Endothelial cell (in vitro differentiated cells): ENCODE measurements around the gene ARRDC1. TPM values are rescaled to one million over a fixed set of nuclear protein-coding genes. Genes with fewer than 3 reads are reported as not detected.

ENCODE experiments used
- DNase-seq: peaks from one replicate; pipeline ENCODE4 v3.0.0; 2021; ENCODE audit warnings: low spot score
- H3K27ac Mint-ChIP-seq: one replicate; pipeline ENCODE4 v1.8.0; 2021; ENCODE audit warnings: mixed read lengths, inconsistent platforms; ENCODE audit not compliant: unreplicated experiment
- H3K27me3 Mint-ChIP-seq: one replicate; pipeline ENCODE4 v1.8.0; 2021; ENCODE audit warnings: mild to moderate bottlenecking, moderate library complexity, mixed read lengths, inconsistent platforms; ENCODE audit not compliant: unreplicated experiment
- H3K36me3 Mint-ChIP-seq: one replicate; pipeline ENCODE4 v1.8.0; 2021; ENCODE audit warnings: mild to moderate bottlenecking, low read depth, mixed read lengths, inconsistent platforms; ENCODE audit not compliant: unreplicated experiment
- H3K4me1 Mint-ChIP-seq: one replicate; pipeline ENCODE4 v1.8.0; 2021; ENCODE audit warnings: mild to moderate bottlenecking, mixed read lengths, inconsistent platforms; ENCODE audit not compliant: unreplicated experiment
- H3K4me3 Mint-ChIP-seq: one replicate; pipeline ENCODE4 v1.8.0; 2021; ENCODE audit warnings: mild to moderate bottlenecking, mixed read lengths, inconsistent platforms; ENCODE audit not compliant: unreplicated experiment
- H3K9me3 Mint-ChIP-seq: one replicate; pipeline ENCODE4 v1.8.0; 2021; ENCODE audit warnings: mixed read lengths, inconsistent platforms; ENCODE audit not compliant: unreplicated experiment
- CTCF ChIP-seq: fragments of 200-600 bp; sonication (generic); IDR thresholded peaks from one replicate; pipeline ENCODE4 v1.5.0; 2021; ENCODE audit warnings: antibody characterized with exemption; ENCODE audit not compliant: unreplicated experiment
- total RNA-seq: library from RNA; stranded (reverse); fragmentation: NEBNext Ultra II Directional; extraction: Animal tissue kit (Norgen Biotek cat#: 25700); gene quantifications from one replicate; pipeline ENCODE4 v1.2.1, GENCODE V29; 2021; ENCODE audit not compliant: unreplicated experiment

ARRDC1 gene
- total RNA-seq, 1 donor from 2014 or later = 20.3 TPM

DNA sequence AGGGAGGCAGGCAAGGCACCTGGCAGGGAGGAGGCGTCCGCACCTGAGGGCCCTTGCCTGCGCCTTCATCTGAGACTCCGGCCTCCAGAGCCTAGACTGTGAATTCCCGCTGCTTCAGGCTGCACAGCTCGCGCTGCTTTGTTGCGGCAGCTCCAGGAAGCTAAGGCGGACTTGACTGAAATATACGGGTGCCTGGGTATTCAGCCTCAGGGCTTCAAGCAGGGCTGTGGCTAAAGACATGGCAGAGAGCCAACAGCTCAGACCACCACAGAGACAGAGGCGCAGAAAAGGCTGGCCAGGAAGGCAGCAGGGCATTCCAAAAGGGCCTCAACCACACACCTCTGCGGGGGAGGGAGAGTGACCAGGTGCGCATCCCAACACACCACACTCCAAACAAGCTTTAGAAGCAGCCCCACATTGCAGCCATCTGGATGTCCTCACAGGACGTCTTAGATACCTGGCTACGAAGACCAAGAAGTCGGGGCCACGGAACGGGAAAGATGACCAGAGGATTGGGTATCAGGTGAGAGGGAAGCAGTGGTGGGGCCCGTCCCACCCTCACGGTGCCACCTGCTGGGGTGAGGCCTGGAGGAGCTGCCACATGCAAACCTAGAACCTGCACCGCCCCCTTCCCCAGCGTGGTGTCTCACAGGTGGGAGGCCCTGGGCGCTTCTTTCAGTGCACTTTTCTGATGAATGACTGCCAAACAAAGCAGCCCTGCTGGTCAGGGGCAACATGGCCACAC is 25.1 kb upstream of the ARRDC1 start:
- Mint-ChIP-seq H3K4me3 (no peak overlapping the region), H3K27me3 (peaks cover 2% of the 10 kb centered on the region), H3K4me1 (peaks cover 16% of the 10 kb centered on the region), H3K27ac (no peak overlapping the region), H3K36me3 (peaks cover 8% of the 10 kb centered on the region), H3K9me3 (no peaks in the 10 kb centered on the region)
- no peak for TF ChIP-seq CTCF
- DNase-seq = no peak

DNA sequence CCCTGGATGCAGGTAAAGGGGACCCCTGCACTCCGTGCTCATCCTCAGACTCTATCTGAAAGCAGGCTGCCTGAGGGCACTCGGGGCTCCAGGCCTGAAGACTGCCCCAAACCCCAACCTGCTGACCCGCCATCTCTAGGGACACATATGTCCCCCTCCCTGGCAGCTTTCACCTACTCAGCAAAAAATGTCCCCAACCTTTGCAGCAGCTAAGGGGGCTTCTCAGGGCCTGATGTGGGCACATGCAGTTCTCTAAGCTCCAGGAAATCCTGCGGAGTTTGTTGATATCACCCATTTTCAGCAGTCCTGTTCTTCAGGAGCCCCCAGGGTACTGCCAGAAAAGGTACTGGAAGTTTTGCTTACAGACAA is 24.5 kb upstream of the ARRDC1 start:
- TF ChIP-seq CTCF = no peak
- Mint-ChIP-seq H3K27me3 (peaks cover 2% of the 10 kb centered on the region), H3K27ac (no peak overlapping the region), H3K36me3 (peaks cover 4% of the 10 kb centered on the region), H3K4me1 (peaks cover 13% of the 10 kb centered on the region), H3K4me3 (no peak overlapping the region), H3K9me3 (no peaks in the 10 kb centered on the region)
- no peak for DNase-seq

DNA sequence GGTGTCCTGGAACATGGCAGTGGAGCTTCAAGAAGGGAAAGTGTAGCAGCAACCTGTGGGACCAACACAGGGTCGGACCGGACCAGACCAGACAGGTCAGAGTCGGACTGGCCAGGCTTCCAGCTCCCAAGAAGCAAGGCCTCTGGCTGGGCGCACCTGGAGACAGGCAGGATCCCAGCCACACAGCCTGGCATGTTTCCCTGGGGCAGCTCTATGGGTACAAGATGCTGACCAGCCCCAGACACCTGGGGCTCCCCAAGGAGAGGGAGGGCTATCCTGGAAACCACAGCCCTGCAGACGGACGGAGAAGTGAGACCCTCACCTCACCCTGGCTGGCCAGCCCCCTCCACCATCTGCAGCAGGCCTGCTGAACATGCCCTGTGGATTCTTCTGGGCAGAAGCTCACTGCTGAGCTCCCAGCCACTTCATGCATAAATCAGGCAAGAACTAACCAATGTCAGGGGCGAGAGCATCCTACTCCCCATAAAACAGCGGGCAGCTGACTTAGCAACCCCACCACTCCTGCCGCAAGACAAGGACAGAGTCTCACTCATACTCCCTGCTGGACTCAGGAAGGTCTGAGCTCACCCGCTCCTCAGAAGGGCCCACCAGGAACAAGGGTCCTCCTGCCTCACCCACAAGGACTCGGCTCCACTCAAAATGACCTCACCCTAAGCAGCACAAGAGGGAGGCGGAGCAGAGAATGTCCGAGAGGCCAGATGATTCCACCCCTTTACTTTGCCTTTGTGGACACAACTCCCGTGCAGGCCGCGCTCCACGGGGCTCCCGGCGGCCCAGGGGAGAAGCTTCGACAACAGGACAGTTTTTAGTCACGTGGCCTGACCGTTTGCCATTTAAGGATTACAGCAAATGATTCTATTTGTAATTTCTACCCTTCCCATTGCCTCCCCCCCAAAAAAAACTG is 23.9 kb upstream of the ARRDC1 start:
- no peak for TF ChIP-seq CTCF
- peaks cover 13% of the 10 kb centered on the region for H3K4me1 Mint-ChIP-seq
- no peak for DNase-seq
- peaks cover 4% of the 10 kb centered on the region for H3K27me3 Mint-ChIP-seq
- peaks cover 8% of the 10 kb centered on the region for H3K36me3 Mint-ChIP-seq
- no peak overlapping the region for H3K27ac Mint-ChIP-seq
- no peak overlapping the region for H3K4me3 Mint-ChIP-seq
- H3K9me3 Mint-ChIP-seq = no peaks in the 10 kb centered on the region

DNA sequence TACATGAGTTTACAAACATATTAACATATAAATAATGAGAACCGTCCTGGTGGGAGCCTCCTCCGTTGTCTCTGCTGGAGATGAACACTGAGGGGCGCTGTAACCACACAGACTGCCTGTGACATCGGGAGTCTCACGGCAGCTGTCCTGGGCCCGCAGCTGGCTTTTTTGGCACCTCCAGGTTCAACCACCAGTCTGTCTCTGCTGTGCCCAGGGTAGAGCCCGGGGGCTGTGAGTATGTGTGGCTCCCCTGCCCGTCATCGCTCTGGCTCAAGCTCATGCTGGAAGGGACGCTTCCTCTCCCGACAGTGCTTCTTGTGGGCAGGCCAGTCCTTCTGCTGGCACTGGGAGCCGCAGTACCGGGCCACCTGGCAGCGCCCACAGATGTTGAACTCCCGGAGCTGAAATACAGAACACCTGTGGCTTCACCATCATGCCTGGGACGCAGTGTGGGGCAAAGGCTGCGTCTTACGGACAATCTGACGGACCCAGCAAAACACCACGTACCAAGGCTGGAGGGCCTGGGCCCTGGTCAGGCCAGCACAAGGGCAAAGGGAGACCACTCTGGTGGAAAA is 23.1 kb upstream of the ARRDC1 start:
- Mint-ChIP-seq H3K36me3 (peaks cover 10% of the 10 kb centered on the region), H3K9me3 (no peaks in the 10 kb centered on the region), H3K27ac (no peak overlapping the region), H3K27me3 (peaks cover 4% of the 10 kb centered on the region), H3K4me1 (peaks cover 8% of the 10 kb centered on the region), H3K4me3 (no peak overlapping the region)
- no peak for DNase-seq
- TF ChIP-seq CTCF = no peak
